DOHH2 (cell line): ENCODE results near the gene C2.

Source experiments
- H3F3A ChIP-seq: fragments of 200-600 bp; sonication (generic), shearing (Covaris generic); 2 replicates; pipeline ENCODE4 v1.6.0; 2016; ENCODE audit warnings: antibody characterized with exemption, mild to moderate bottlenecking; ENCODE audit not compliant: control insufficient read depth, insufficient read depth
- H3K27ac ChIP-seq: fragments of 200-600 bp; sonication (generic); 2 replicates; pipeline ENCODE4 v1.5.1; 2014; ENCODE audit warnings: low read depth, mild to moderate bottlenecking, low read length, moderate library complexity
- H3K27me3 ChIP-seq: fragments of 200-600 bp; sonication (generic); 2 replicates; pipeline ENCODE4 v1.6.1; 2014; ENCODE audit warnings: mild to moderate bottlenecking, low read length, mixed read lengths; ENCODE audit not compliant: control insufficient read depth
- H3K36me3 ChIP-seq: fragments of 200-600 bp; sonication (generic); 2 replicates; pipeline ENCODE4 v1.6.1; 2014; ENCODE audit warnings: mild to moderate bottlenecking, low read length, moderate library complexity, mixed read lengths; ENCODE audit not compliant: control insufficient read depth
- H3K4me1 ChIP-seq: fragments of 200-600 bp; sonication (generic); 2 replicates; pipeline ENCODE4 v1.6.1; 2014; ENCODE audit warnings: mild to moderate bottlenecking, low read length, mixed read lengths; ENCODE audit not compliant: control insufficient read depth
- H3K4me2 ChIP-seq: fragments of 200-600 bp; sonication (generic); 2 replicates; pipeline ENCODE4 v1.6.0; 2014; ENCODE audit warnings: mild to moderate bottlenecking, low read length, moderate library complexity
- H3K4me3 ChIP-seq: fragments of 200-600 bp; sonication (generic); 2 replicates; pipeline ENCODE4 v1.5.1; 2014; ENCODE audit warnings: mild to moderate bottlenecking, low read length, mixed read lengths
- H3K79me2 ChIP-seq: fragments of 200-600 bp; sonication (generic); 2 replicates; pipeline ENCODE4 v1.6.1; 2014; ENCODE audit warnings: mild to moderate bottlenecking, low read length, mixed read lengths; ENCODE audit not compliant: control insufficient read depth
- H3K9me2 ChIP-seq: fragments of 200-600 bp; sonication (generic); replicated peaks from 2 replicates; pipeline ENCODE4 v1.6.1; 2014; ENCODE audit warnings: mild to moderate bottlenecking, low read length, mixed read lengths; ENCODE audit not compliant: control insufficient read depth
- H3K9me3 ChIP-seq: fragments of 200-600 bp; sonication (generic); 2 replicates; pipeline ENCODE4 v1.6.1; 2014; ENCODE audit warnings: antibody characterized with exemption, low read length, mixed read lengths; ENCODE audit not compliant: control insufficient read depth, insufficient read depth
- H4K20me1 ChIP-seq: fragments of 200-600 bp; sonication (generic); 2 replicates; pipeline ENCODE4 v1.6.0; 2014; ENCODE audit warnings: low read depth, mild to moderate bottlenecking, antibody characterized with exemption, low read length, moderate library complexity; ENCODE audit not compliant: control insufficient read depth, insufficient read depth
- EZH2phosphoT487 ChIP-seq: fragments of 200-600 bp; sonication (generic); IDR thresholded peaks from 2 replicates; pipeline ENCODE4 v1.6.1; 2017; ENCODE audit warnings: borderline replicate concordance, mild to moderate bottlenecking, antibody characterized with exemption, low read length, moderate library complexity, mixed read lengths
- TF ChIP-seq, protein P1 (sequence below): fragments of 200-600 bp; sonication (generic); IDR thresholded peaks from one replicate; pipeline ENCODE4 v1.5.1; 2014; ENCODE audit warnings: antibody characterized with exemption, mild to moderate bottlenecking, low read depth, low read length; ENCODE audit not compliant: poor library complexity, severe bottlenecking

C2 gene

GRCh38 chr6:31952890-31953289, 25.4 kb downstream of the C2 start:
- Histone ChIP-seq H3K4me1 (peaks cover 6% of the 10 kb centered on the region), H3F3A (no peaks in the 10 kb centered on the region), H3K36me3 (peaks cover 56% of the 10 kb centered on the region), H3K79me2 (peaks cover 13% of the 10 kb centered on the region), H3K27me3 (no peaks in the 10 kb centered on the region), H3K4me2 (no peak overlapping the region), H3K9me2 (no peaks in the 10 kb centered on the region), H3K4me3 (no peak overlapping the region), H4K20me1 (no peaks in the 10 kb centered on the region), H3K9me3 (no peaks in the 10 kb centered on the region), H3K27ac (no peak overlapping the region)
- TF ChIP-seq, protein P1, sequence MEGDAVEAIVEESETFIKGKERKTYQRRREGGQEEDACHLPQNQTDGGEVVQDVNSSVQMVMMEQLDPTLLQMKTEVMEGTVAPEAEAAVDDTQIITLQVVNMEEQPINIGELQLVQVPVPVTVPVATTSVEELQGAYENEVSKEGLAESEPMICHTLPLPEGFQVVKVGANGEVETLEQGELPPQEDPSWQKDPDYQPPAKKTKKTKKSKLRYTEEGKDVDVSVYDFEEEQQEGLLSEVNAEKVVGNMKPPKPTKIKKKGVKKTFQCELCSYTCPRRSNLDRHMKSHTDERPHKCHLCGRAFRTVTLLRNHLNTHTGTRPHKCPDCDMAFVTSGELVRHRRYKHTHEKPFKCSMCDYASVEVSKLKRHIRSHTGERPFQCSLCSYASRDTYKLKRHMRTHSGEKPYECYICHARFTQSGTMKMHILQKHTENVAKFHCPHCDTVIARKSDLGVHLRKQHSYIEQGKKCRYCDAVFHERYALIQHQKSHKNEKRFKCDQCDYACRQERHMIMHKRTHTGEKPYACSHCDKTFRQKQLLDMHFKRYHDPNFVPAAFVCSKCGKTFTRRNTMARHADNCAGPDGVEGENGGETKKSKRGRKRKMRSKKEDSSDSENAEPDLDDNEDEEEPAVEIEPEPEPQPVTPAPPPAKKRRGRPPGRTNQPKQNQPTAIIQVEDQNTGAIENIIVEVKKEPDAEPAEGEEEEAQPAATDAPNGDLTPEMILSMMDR, result no peak
- no peak for TF ChIP-seq EZH2phosphoT487

DNA sequence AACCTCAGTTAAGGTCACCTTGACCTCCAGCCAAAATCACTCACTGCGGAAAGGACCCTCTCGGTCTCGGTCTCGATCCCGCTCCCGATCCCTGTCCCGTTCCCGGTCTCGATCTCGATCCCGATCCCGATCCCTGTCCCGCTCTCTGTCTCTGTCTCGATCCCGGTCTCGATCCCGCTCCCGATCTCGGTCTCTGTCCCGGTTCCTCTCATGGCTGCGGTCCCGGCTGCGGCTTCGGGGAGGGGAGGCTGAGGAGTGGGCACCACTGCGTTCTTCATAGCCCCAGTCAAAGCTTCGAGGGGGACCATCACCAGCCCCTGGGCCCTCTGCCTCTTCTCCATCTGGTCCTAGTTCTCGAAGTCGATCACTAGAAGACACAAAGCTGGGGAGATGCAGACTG, 27.0 kb downstream of the C2 start:
- Histone ChIP-seq H3K4me2 (no peak overlapping the region), H3K36me3 (peaks cover 59% of the 10 kb centered on the region)
- TF ChIP-seq EZH2phosphoT487, result no peak
- TF ChIP-seq, protein P1, result no peak

GRCh38 chr6:31956796-31957195, 29.3 kb downstream of the C2 start:
- TF ChIP-seq, protein P1, result no peak
- TF ChIP-seq EZH2phosphoT487, result no peak
- Histone ChIP-seq H3K4me1 (peaks cover 20% of the 10 kb centered on the region), H3K27ac (no peak overlapping the region), H3K79me2 (peaks cover 39% of the 10 kb centered on the region), H4K20me1 (no peaks in the 10 kb centered on the region), H3K27me3 (no peaks in the 10 kb centered on the region), H3K4me3 (no peak overlapping the region), H3K4me2 (no peak overlapping the region), H3K36me3 (peaks cover 69% of the 10 kb centered on the region), H3K9me3 (no peaks in the 10 kb centered on the region), H3F3A (no peaks in the 10 kb centered on the region), H3K9me2 (no peaks in the 10 kb centered on the region)

More for the DNA sequence above, 27.0 kb downstream of the C2 start:
- Histone ChIP-seq H3F3A (no peaks in the 10 kb centered on the region), H3K4me3 (no peak overlapping the region), H3K9me2 (no peaks in the 10 kb centered on the region), H3K9me3 (no peaks in the 10 kb centered on the region), H3K27me3 (no peaks in the 10 kb centered on the region), H3K4me1 (peaks cover 12% of the 10 kb centered on the region), H3K27ac (no peak overlapping the region), H4K20me1 (no peaks in the 10 kb centered on the region), H3K79me2 (peaks cover 27% of the 10 kb centered on the region)

- H4K20me1 ChIP-seq, result no peaks in the 10 kb centered on the region
- no peaks in the 10 kb centered on the region for H3F3A ChIP-seq
- no peaks in the 10 kb centered on the region for H3K27me3 ChIP-seq
- H3K4me3 ChIP-seq, result peak overlapping the region; percentile 92
- H3K9me3 ChIP-seq, result no peaks in the 10 kb centered on the region
- peaks cover 69% of the 10 kb centered on the region for H3K36me3 ChIP-seq
- H3K27ac ChIP-seq, result no peak overlapping the region
- peaks cover 39% of the 10 kb centered on the region for H3K79me2 ChIP-seq
- no peaks in the 10 kb centered on the region for H3K9me2 ChIP-seq
- TF ChIP-seq, protein P1, result no peak
- TF ChIP-seq EZH2phosphoT487, result no peak
- peaks cover 20% of the 10 kb centered on the region for H3K4me1 ChIP-seq
- H3K4me2 ChIP-seq, result peak overlapping the region; percentile 81
Measured at GRCh38 chr6:31958412-31958740, 30.9 kb downstream of the C2 start.
